Measurements from ENCODE around the gene ZNF425.
"Not testable (repeated sequence)": the region's sequence is repeated elsewhere in the genome, so short reads cannot be mapped to it uniquely, and the experiment has no call there.

The ZNF425 gene

GRCh38 chr7:149136118-149136517 lies 10.0 kb upstream of the ZNF425 start:
- in situ Hi-C loops (cut with MboI; ENCODE audit: low sequenced_read_pairs) = no loop called here

DNA sequence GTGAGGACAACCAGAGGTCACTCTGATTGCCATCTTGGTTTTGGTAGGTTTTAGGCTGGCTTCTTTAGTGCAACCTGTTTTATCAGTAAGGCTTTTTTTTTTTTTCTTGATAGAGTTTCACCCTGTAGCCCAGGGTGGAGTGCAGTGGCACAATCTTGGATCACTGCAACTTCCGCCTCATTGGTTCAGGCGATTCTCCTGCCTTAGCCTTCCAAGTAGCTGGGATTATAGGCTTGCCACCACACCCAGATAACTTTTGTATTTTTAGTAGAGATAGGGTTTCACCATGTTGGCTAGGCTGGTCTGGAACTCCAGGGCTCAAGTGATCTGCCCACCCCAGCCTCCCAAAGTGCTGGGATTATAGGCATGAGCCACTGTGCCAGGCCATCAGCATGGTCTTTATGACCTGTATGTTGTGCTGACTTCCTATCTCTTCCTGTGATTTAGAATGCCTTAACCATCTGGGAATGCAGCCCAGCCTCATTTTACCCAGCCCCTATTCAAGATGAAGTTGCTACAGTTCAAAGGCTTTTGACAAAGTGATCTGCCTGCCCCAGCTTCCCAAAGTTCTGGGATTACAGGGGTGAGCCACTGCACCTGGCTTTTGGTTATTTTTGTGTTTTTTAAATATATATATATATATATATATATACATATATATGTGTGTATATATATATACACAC lies 7.0 kb upstream of the ZNF425 start:
- in situ Hi-C loops (cut with MboI; ENCODE audit: low sequenced_read_pairs) = no loop called here

GRCh38 chr7:149130572-149131198 lies 4.6 kb upstream of the ZNF425 start:
- in situ Hi-C loops (cut with MboI; ENCODE audit: low sequenced_read_pairs) = no loop called here

DNA sequence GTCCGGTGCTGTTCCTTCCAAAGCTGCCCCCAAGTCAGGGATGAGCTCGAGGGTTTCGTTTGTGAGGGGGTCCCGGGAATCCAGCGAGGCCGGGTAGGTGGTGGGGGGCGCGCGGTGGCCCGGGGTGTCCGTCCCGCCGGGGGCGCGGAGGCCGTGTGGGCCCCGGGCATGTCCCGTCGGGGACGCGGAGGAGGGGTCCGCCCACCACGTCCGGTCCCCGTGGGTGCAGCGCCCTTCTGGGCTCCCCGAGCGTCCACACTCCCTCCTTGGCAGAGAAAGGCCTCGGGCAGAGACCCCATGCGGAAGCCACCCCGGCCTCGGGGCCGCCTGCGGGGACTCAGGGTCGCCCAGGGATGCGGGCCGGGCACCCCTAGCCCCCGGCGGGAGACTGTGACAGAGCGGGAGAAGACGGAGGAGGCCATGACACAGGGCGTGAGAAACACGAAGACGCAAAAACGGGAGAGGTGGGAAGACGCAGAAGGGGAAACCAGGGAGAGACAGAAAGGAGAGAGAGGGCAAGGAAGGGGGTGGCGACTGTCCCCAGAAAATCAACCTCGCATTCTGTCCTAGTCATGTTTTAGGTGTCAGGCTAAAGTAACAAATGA lies 640 bp upstream of the ZNF425 start:
- in situ Hi-C loops (cut with MboI; ENCODE audit: low sequenced_read_pairs) = no loop called here

- in situ Hi-C loops (cut with MboI; ENCODE audit: low sequenced_read_pairs) = no loop called here
These were observed 798 bp downstream of the ZNF425 start for GRCh38 chr7:149125189-149125862.

DNA sequence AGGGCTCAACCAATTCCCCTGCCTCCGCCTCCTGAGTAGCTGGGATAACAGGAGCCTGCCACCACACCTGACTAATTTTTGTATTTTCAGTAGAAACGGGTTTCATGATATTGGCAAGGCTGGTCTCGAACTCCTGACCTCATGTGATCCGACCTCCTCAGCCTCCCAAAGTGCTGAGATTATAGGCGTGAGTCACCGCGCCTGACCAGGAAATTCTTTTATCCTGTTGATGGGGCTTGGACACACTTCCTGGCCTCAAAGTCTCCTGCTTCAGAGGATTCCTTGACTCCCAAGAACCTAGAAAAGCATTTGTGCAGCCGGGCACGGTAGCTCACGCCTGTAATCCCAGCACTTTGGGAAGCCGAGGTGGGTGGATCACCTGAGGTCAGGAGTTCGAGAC lies 16.2 kb downstream of the ZNF425 start:
- in situ Hi-C loops (cut with MboI; ENCODE audit: low sequenced_read_pairs) = no loop called here

- in situ Hi-C loops (cut with MboI; ENCODE audit: low sequenced_read_pairs) = no loop called here
These were observed 21.4 kb downstream of the ZNF425 start for GRCh38 chr7:149104749-149105148.

- in situ Hi-C loops (cut with MboI; ENCODE audit: low sequenced_read_pairs) = no loop called here
These were observed 21.9 kb downstream of the ZNF425 start for GRCh38 chr7:149104214-149104613.

DNA sequence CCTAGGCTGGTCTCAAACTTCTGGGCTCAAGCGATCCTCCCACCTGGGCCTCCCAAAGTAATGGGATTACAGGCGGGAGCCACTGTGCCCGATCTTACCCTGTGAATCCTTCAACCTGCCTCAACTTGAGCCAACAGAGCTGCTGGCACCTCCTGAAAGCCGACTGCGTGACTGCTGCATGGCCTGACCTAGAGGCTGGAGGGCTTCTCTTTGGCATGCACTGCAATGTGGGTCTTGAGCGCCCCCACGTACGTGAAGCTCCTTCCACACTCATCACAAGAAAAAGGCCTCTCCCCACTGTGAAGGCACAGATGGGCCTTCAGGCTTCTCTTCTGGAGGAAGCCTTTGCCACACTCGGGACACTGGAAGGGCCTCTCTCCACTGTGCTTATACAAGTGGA lies 22.7 kb downstream of the ZNF425 start:
- in situ Hi-C loops (cut with MboI; ENCODE audit: low sequenced_read_pairs) = no loop called here

DNA sequence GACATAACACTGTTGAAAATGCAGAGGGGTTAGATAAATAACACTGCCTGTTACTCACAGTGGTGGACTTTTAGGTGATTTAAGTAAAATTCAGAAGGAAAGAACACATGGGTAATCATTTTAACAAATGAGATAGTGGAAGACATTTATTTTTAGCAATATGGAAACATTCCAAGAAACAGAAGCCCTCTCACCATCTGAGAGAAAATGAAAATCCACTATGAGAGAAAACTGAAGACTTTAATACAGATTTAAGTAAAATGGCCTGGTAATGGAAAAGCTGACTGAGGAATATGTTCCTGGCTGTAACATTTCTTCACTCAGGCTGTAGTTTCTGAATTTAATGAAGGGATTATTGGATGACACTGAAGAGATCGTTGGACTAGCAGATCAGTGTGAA lies 23.5 kb downstream of the ZNF425 start:
- in situ Hi-C loops (cut with MboI; ENCODE audit: low sequenced_read_pairs) = no loop called here

DNA sequence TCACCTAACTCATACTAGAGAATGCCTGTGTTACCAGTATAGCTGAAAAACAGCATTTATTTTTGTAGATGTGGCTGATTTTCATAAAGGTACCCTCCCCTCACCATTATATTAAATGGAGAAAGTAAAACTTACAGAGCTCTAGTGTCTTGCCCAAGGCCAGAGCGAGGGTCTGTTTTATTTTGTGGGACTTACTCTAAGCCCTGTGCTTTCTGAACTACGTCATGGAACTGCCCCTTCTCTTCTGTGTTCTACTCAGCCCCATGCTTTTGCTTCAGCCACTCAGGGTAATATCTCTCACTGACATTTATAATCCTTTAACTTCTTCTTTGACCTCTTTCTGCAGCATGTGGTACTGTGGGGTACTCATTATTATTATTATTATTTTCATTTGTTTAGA lies 25.3 kb downstream of the ZNF425 start:
- in situ Hi-C loops (cut with MboI; ENCODE audit: low sequenced_read_pairs) = no loop called here

DNA sequence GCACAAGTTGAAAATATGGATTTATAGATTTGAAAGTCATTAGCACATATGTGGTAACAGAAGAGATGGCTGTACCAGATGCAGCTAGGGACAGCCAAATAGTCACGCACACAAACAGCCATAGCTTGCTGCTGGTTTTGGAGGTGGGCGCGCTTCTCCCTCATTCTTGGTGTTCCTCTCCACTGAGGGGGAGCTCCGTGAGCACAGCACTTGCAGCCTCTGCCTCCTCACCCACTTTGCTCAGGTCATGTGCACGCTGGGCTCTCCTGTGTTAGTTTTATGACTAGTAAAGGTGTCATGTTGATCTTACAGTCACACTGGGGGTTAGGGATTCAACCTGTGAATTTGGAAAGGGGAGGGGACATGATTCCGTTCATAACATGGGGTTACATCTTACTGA lies 27.1 kb downstream of the ZNF425 start:
- in situ Hi-C loops (cut with MboI; ENCODE audit: low sequenced_read_pairs) = no loop called here

- in situ Hi-C loops (cut with MboI; ENCODE audit: low sequenced_read_pairs) = no loop called here
These were observed 29.0 kb downstream of the ZNF425 start for GRCh38 chr7:149097088-149097487.

DNA sequence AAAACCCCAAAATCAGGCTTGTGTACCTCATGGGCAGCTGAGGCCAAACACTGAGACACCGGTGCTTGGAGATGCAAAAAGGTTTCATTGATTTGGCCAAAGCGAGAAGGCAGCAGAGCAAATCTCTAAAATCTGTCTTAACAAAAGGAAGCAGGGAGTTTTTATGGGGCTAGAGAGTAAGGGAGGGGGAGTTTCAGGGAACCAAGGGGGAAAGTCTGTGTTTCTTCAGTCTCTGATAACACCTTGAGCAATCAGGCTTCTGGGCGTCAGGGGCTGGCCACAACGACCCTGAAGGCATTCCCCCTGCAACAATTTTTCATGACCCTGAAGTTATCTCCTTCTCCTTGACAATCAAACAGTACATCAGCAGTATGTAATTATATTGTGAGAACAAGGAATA lies 32.9 kb downstream of the ZNF425 start:
- in situ Hi-C loops (cut with MboI; ENCODE audit: low sequenced_read_pairs) = no loop called here

DNA sequence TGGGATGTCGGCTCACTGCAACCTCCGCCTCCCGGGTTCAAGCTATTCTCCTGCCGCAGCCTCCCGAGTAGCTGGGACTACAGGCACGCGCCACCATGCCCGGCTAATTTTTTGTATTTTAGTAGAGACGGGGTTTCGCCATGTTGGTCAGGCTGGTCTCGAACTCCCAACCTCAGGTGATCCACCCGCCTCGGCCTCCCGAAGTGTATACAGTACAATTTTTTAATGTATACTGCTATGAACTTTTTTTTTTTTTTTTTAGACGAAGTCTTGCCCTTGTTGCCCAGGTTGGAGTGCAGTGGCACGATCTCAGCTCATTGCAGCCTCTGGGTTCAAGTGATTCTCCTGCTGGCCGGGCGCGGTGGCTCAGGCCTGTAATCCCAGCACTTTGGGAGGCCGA lies 33.9 kb downstream of the ZNF425 start:
- in situ Hi-C loops (cut with MboI; ENCODE audit: low sequenced_read_pairs) = not testable (repeated sequence)

GRCh38 chr7:149090397-149091195 lies 35.5 kb downstream of the ZNF425 start, which contains the start of gene ZNF786:
TSS of gene ZNF786 (minus strand) at chr7:149090718. CDS start at chr7:149090640, 78 bp downstream.
- in situ Hi-C loops (cut with MboI; ENCODE audit: low sequenced_read_pairs) = no loop called here

DNA sequence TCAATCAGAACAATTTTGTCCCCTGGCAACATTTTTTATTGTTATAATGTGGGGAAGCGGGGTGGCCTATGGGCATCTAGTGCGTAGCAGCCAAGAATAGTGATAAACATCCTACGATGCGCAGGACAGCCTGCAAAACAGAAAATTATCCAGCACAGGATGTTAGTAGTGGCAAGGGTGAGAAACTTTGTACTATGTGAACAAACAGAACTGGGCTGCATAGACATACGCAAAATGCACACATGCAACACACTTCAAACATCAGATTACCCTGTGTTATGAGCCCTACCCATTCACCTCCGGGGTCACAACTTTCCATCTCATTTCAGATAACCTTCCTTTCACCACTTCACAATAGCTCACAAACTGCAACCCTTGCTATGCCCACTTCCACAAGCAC lies 38.7 kb downstream of the ZNF425 start:
- in situ Hi-C loops (cut with MboI; ENCODE audit: low sequenced_read_pairs) = no loop called here

GRCh38 chr7:149085866-149086265 lies 40.3 kb downstream of the ZNF425 start:
- in situ Hi-C loops (cut with MboI; ENCODE audit: low sequenced_read_pairs) = no loop called here

GRCh38 chr7:149084407-149084806 lies 41.7 kb downstream of the ZNF425 start:
- in situ Hi-C loops (cut with MboI; ENCODE audit: low sequenced_read_pairs) = no loop called here

GRCh38 chr7:149081914-149082313 lies 44.2 kb downstream of the ZNF425 start:
- in situ Hi-C loops (cut with MboI; ENCODE audit: low sequenced_read_pairs) = no loop called here

GRCh38 chr7:149077594-149077993 lies 48.5 kb downstream of the ZNF425 start:
- in situ Hi-C loops (cut with MboI; ENCODE audit: low sequenced_read_pairs) = no loop called here

Data from HL-60/S4 treated with phorbol 12-myristate 13-acetate at 8.2 ng/mL for 4 days and 3 days (cell line).